GM12878 (cell line): ENCODE data around the gene FAM193A. TPM values are rescaled to one million over a fixed set of nuclear protein-coding genes. Genes with fewer than 3 reads are reported as not detected.

ENCODE experiments used
- BHLHE40 ChIP-seq, 2 experiments: fragments of 450-650 bp in 1 of 2; IDR thresholded peaks; 2 replicates each; pipeline ENCODE4 v1.6.1; 2011 to 2017; ENCODE audit warnings: low read depth in 2 of 2, borderline replicate concordance in 1 of 2, improper control_type of control experiment in 1 of 2, low read length in 1 of 2, mild to moderate bottlenecking in 1 of 2
- JUNB ChIP-seq: IDR thresholded peaks from 2 replicates; pipeline ENCODE4 v1.6.1; 2016; ENCODE audit warnings: antibody characterized with exemption, mild to moderate bottlenecking
- MYC ChIP-seq: IDR thresholded peaks from 2 replicates; pipeline ENCODE4 v1.6.1; 2011; ENCODE audit warnings: mild to moderate bottlenecking, low read length, moderate library complexity, inconsistent platforms; ENCODE audit not compliant: insufficient read depth, insufficient replicate concordance, insufficient read length, severe bottlenecking
- PAX5 ChIP-seq: IDR thresholded peaks from 2 replicates; pipeline ENCODE4 v1.6.1; 2011; ENCODE audit warnings: low read depth, low read length, borderline replicate concordance
- PML ChIP-seq: IDR thresholded peaks from 2 replicates; pipeline ENCODE4 v1.6.1; 2012; ENCODE audit warnings: low read length, inconsistent platforms
- RB1 ChIP-seq: fragments of 450-650 bp; formaldehyde crosslinking; IDR thresholded peaks from 2 replicates; pipeline ENCODE4 v1.6.1; 2017; ENCODE audit warnings: mild to moderate bottlenecking, borderline replicate concordance
- RELA ChIP-seq: fragments of 450-650 bp; IDR thresholded peaks from 2 replicates; pipeline ENCODE4 v1.8.0; 2014; ENCODE audit warnings: borderline replicate concordance; ENCODE audit not compliant: partially characterized antibody
- SMC3 ChIP-seq: IDR thresholded peaks from 2 replicates; pipeline ENCODE4 v1.6.1; 2011; ENCODE audit warnings: low read length, improper control_type of control experiment, borderline replicate concordance
- SREBF2 ChIP-seq: IDR thresholded peaks from 2 replicates; pipeline ENCODE4 v1.6.1; 2012; ENCODE audit warnings: mild to moderate bottlenecking, low read length
- ZBED1 ChIP-seq: IDR thresholded peaks from 2 replicates; pipeline ENCODE4 v1.6.1; 2016; ENCODE audit warnings: borderline replicate concordance
- ZNF687 ChIP-seq: fragments of 450-650 bp; IDR thresholded peaks from 2 replicates; pipeline ENCODE4 v1.6.1; 2017; ENCODE audit warnings: mild to moderate bottlenecking, moderate library complexity
- ZZZ3 ChIP-seq: IDR thresholded peaks from 2 replicates; pipeline ENCODE4 v1.6.1; 2011; ENCODE audit warnings: low read depth; ENCODE audit not compliant: control insufficient read depth, insufficient read length
- polyA plus RNA-seq, 11 experiments: library from polyadenylated mRNA; depleted of rRNA in 4 of 11; unstranded in 6 of 11; stranded (reverse) in 5 of 11; fragments of >200 nt; fragmentation: Nextera tagmentation in 4 of 11; fragmentation: Illumina TruSeq in 1 of 11; extraction: Ambion mirVana in 4 of 11; extraction: Trizol in 1 of 11; gene quantifications; 1 replicate in 1 of 11; 2 replicates in 10 of 11; pipeline versions ENCODE4 v1.2.1 to v1.2.3, GENCODE V29; 2011 to 2016; ENCODE audit warnings: inconsistent platforms in 2 of 11, missing spikeins in 2 of 11, low read depth in 1 of 11
- total RNA-seq, 4 experiments: library from RNA; depleted of rRNA in 3 of 4; stranded (reverse); fragments of >200 nt in 3 of 4; fragmentation: Illumina TruSeq in 1 of 4; extraction: Trizol in 1 of 4; gene quantifications; 2 replicates each; pipeline versions ENCODE4 v1.2.1 to v1.2.3, GENCODE V29; 2013 to 2021
- TF ChIP-seq, protein P1 (sequence below): fragments of 450-650 bp; IDR thresholded peaks from 2 replicates; pipeline ENCODE4 v1.6.1; 2016; ENCODE audit warnings: mild to moderate bottlenecking
- TF ChIP-seq, protein P2 (sequence below): IDR thresholded peaks from 2 replicates; pipeline ENCODE4 v1.6.1; 2012; ENCODE audit warnings: improper control_type of control experiment, low read depth, low read length; ENCODE audit not compliant: insufficient replicate concordance
- TF ChIP-seq, protein P3 (sequence below): IDR thresholded peaks from 2 replicates; pipeline ENCODE4 v1.6.1; 2012; ENCODE audit warnings: low read depth, low read length, improper control_type of control experiment
- TF ChIP-seq, protein P4 (sequence below): IDR thresholded peaks from 2 replicates; pipeline ENCODE4 v1.6.1; 2011; ENCODE audit warnings: mild to moderate bottlenecking, low read depth, low read length, moderate library complexity; ENCODE audit not compliant: insufficient replicate concordance

FAM193A gene
- total and polyA plus RNA-seq, 10 of the 15 experiments (the other 5 are each of a cell fraction or from before 2014, with no cell fraction given), result 0.52 to 23.3 (median 7.4) TPM

- TF ChIP-seq SMC3 (no peak), MYC (no peak), SREBF2 (no peak), ZNF687 (peak; percentile 73), BHLHE40 (IDR thresholded peaks at IDR 0.05; ENCODE audit: borderline replicate concordance in 1 of 2, low read depth in 2 of 2, low read length in 1 of 2) (peak; percentile 50 to 80; a peak in 3 of 4 replicates), PAX5 (peak; percentile 37; the same call in 1 of the 2 replicates), ZBED1 (no peak), ZZZ3 (no peak), PML (no peak), JUNB (0 out of 2 replicates have a peak, but pooled peaks have one; percentile 12), RELA (no peak), RB1 (no peak)
- TF ChIP-seq, protein P1, sequence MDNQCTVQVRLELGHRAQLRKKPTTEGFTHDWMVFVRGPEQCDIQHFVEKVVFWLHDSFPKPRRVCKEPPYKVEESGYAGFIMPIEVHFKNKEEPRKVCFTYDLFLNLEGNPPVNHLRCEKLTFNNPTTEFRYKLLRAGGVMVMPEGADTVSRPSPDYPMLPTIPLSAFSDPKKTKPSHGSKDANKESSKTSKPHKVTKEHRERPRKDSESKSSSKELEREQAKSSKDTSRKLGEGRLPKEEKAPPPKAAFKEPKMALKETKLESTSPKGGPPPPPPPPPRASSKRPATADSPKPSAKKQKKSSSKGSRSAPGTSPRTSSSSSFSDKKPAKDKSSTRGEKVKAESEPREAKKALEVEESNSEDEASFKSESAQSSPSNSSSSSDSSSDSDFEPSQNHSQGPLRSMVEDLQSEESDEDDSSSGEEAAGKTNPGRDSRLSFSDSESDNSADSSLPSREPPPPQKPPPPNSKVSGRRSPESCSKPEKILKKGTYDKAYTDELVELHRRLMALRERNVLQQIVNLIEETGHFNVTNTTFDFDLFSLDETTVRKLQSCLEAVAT, result no peak
- TF ChIP-seq, protein P2, sequence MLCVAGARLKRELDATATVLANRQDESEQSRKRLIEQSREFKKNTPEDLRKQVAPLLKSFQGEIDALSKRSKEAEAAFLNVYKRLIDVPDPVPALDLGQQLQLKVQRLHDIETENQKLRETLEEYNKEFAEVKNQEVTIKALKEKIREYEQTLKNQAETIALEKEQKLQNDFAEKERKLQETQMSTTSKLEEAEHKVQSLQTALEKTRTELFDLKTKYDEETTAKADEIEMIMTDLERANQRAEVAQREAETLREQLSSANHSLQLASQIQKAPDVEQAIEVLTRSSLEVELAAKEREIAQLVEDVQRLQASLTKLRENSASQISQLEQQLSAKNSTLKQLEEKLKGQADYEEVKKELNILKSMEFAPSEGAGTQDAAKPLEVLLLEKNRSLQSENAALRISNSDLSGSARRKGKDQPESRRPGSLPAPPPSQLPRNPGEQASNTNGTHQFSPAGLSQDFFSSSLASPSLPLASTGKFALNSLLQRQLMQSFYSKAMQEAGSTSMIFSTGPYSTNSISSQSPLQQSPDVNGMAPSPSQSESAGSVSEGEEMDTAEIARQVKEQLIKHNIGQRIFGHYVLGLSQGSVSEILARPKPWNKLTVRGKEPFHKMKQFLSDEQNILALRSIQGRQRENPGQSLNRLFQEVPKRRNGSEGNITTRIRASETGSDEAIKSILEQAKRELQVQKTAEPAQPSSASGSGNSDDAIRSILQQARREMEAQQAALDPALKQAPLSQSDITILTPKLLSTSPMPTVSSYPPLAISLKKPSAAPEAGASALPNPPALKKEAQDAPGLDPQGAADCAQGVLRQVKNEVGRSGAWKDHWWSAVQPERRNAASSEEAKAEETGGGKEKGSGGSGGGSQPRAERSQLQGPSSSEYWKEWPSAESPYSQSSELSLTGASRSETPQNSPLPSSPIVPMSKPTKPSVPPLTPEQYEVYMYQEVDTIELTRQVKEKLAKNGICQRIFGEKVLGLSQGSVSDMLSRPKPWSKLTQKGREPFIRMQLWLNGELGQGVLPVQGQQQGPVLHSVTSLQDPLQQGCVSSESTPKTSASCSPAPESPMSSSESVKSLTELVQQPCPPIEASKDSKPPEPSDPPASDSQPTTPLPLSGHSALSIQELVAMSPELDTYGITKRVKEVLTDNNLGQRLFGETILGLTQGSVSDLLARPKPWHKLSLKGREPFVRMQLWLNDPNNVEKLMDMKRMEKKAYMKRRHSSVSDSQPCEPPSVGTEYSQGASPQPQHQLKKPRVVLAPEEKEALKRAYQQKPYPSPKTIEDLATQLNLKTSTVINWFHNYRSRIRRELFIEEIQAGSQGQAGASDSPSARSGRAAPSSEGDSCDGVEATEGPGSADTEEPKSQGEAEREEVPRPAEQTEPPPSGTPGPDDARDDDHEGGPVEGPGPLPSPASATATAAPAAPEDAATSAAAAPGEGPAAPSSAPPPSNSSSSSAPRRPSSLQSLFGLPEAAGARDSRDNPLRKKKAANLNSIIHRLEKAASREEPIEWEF, result no peak
- TF ChIP-seq, protein P3, sequence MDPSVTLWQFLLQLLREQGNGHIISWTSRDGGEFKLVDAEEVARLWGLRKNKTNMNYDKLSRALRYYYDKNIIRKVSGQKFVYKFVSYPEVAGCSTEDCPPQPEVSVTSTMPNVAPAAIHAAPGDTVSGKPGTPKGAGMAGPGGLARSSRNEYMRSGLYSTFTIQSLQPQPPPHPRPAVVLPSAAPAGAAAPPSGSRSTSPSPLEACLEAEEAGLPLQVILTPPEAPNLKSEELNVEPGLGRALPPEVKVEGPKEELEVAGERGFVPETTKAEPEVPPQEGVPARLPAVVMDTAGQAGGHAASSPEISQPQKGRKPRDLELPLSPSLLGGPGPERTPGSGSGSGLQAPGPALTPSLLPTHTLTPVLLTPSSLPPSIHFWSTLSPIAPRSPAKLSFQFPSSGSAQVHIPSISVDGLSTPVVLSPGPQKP, result no peak
- TF ChIP-seq, protein P4, sequence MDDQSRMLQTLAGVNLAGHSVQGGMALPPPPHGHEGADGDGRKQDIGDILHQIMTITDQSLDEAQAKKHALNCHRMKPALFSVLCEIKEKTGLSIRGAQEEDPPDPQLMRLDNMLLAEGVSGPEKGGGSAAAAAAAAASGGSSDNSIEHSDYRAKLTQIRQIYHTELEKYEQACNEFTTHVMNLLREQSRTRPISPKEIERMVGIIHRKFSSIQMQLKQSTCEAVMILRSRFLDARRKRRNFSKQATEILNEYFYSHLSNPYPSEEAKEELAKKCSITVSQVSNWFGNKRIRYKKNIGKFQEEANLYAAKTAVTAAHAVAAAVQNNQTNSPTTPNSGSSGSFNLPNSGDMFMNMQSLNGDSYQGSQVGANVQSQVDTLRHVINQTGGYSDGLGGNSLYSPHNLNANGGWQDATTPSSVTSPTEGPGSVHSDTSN, result no peak
These were observed 155.5 kb downstream of the FAM193A start (continued) for GRCh38 chr4:2691952-2692435.
